Tibial nerve (tissue), 4 donors: ENCODE data around the gene NAXD.

Source experiments
- EP300 ChIP-seq, 2 donors: sonication (generic); formaldehyde crosslinking; IDR thresholded peaks; one replicate each; pipeline ENCODE4 v1.6.1; 2017; ENCODE audit warnings: antibody characterized with exemption in 2 of 2, mild to moderate bottlenecking in 1 of 2
- POLR2A ChIP-seq, 2 donors: fragments of 450-650 bp; IDR thresholded peaks; one replicate each; pipeline ENCODE4 v1.6.1; 2017; ENCODE audit warnings: antibody characterized with exemption in 2 of 2, mild to moderate bottlenecking in 2 of 2, moderate library complexity in 2 of 2
- TF ChIP-seq, protein P1 (sequence below), 5 experiments: fragments of 200-600 bp in 3 of 5; fragments of 450-650 bp in 2 of 5; sonication (generic) in 3 of 5; IDR thresholded peaks; one replicate each; pipeline ENCODE4 v1.5.1; 2016 to 2019; ENCODE audit warnings: antibody characterized with exemption in 5 of 5, mild to moderate bottlenecking in 3 of 5, moderate library complexity in 2 of 5

DNA sequence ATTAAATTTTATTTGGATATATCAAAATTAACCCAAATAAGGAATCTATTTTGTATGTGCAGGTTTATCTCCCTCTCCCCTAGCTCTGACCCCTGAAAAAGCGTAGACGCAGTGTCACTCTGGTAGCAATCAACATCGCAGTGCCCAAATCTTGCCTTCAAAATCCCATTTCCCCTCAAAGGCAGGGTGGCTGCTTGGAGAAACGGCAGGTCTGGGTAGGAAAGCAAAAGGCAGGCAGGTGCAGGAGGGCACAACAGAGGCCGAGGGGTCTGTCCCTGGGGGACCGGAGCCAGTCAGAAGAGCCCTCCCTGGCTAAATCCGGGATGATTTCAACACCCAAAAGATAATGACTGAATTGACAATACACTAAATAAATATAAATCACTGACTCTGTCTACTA is 41.9 kb downstream of the NAXD start:
- TF ChIP-seq, protein P1, sequence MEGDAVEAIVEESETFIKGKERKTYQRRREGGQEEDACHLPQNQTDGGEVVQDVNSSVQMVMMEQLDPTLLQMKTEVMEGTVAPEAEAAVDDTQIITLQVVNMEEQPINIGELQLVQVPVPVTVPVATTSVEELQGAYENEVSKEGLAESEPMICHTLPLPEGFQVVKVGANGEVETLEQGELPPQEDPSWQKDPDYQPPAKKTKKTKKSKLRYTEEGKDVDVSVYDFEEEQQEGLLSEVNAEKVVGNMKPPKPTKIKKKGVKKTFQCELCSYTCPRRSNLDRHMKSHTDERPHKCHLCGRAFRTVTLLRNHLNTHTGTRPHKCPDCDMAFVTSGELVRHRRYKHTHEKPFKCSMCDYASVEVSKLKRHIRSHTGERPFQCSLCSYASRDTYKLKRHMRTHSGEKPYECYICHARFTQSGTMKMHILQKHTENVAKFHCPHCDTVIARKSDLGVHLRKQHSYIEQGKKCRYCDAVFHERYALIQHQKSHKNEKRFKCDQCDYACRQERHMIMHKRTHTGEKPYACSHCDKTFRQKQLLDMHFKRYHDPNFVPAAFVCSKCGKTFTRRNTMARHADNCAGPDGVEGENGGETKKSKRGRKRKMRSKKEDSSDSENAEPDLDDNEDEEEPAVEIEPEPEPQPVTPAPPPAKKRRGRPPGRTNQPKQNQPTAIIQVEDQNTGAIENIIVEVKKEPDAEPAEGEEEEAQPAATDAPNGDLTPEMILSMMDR (IDR thresholded peaks at IDR 0.05) = no peak
- TF ChIP-seq POLR2A (IDR thresholded peaks at IDR 0.05) (no peak), EP300 (IDR thresholded peaks at IDR 0.05) (no peak)
